SK-N-SH treated with all-trans-retinoic acid at 6 μM for 48 hours (cell line): ENCODE data around the gene LINS1.

ENCODE experiments used
- TOX ChIP-seq: fragments of 250-450 bp; sonication (Bioruptor Pico); IDR thresholded peaks from 2 replicates; pipeline ENCODE4 v1.8.0; 2021; ENCODE audit warnings: mild to moderate bottlenecking, moderate library complexity, borderline replicate concordance
- ZFP3 ChIP-seq: fragments of 250-450 bp; sonication (Bioruptor Pico); IDR thresholded peaks from 2 replicates; pipeline ENCODE4 v1.5.0; 2020; ENCODE audit warnings: mild to moderate bottlenecking, moderate library complexity

DNA sequence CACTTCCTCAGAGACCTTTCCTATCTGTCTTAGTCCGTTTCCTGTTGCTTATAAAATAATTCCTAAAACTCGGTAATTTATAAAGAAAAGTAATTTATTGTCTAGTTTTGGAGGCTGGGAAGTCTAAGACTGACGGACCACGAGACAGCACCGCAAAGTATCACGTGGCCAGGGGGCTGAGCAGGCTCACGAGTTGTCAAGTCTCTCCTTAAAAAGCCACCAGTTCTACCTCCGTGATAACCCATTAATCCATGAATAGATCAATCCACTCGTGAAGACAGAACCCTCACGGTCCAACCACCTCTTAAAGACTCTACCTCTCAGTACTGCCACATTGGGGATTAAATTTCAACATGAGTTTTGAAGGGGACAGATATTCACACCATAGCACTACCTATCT lies 821 bp downstream of the LINS1 start:
- TF ChIP-seq TOX (no peak), ZFP3 (CRISPR knock-in tag) (no peak)
